Measurements from ENCODE around the gene TIMM17A. TPM values are rescaled to one million over a fixed set of nuclear protein-coding genes. Genes with fewer than 3 reads are reported as not detected.

The TIMM17A gene
- 10 to 100 TPM; 37.8 to 40.9 (median 38.5) TPM for total RNA-seq

GRCh38 chr1:201955009-201955728 is at the start of gene TIMM17A:
TSS of gene TIMM17A (plus strand) at chr1:201955503. CDS start at chr1:201955527, 24 bp downstream.
- H3K9me3 ChIP-seq, result no peaks in the 10 kb centered on the region
- TF ChIP-seq EP300 (IDR thresholded peaks at IDR 0.05) (no peak), POLR2AphosphoS5 (IDR thresholded peaks at IDR 0.05) (no peak), CTCF (IDR thresholded peaks at IDR 0.05) (peak in 1 of 4 experiments; percentile 10), POLR2A (IDR thresholded peaks at IDR 0.05) (peak; percentile 68 to 77)
- H3K4me3 ChIP-seq, result peak within 1 kb of the TSS; percentile 50 to 86
- WGBS, 2 donors (ENCODE audit: low coverage in 1 of 2), result 0 to 1% methylated on average over 30 to 32 of the region's 43 CpGs
- no peaks in the 10 kb centered on the region for H3K27me3 ChIP-seq
- peak within 1 kb of the TSS; percentile 73 to 89 (median 88) for H3K27ac ChIP-seq
- ATAC-seq, result peak; percentile 100
- H3K36me3 ChIP-seq, result peaks cover 0 to 31% of the 10 kb centered on the region in 2 donors
- H3K4me1 ChIP-seq, result peaks cover 3 to 30% (median 6%) of the 10 kb centered on the region in 3 donors

GRCh38 chr1:201906336-201906735 is 49.0 kb upstream of the TIMM17A start:
- Histone ChIP-seq H3K27ac (peak overlapping the region; percentile 94 to 98 (median 95)), H3K4me1 (peaks cover 46 to 98% (median 47%) of the 10 kb centered on the region in 3 donors), H3K36me3 (peaks cover 0 to 17% of the 10 kb centered on the region in 2 donors), H3K4me3 (no peak overlapping the region), H3K27me3 (no peaks in the 10 kb centered on the region), H3K9me3 (no peaks in the 10 kb centered on the region)
- no peak for ATAC-seq
- WGBS, 2 donors (ENCODE audit: low coverage in 1 of 2), result 100% methylated on average over 1 of the region's 3 CpGs
- TF ChIP-seq POLR2A (IDR thresholded peaks at IDR 0.05), result no peak
- TF ChIP-seq CTCF (IDR thresholded peaks at IDR 0.05), result no peak
- TF ChIP-seq POLR2AphosphoS5 (IDR thresholded peaks at IDR 0.05), result no peak
- TF ChIP-seq EP300 (IDR thresholded peaks at IDR 0.05), result no peak

- peaks cover 43 to 99% (median 47%) of the 10 kb centered on the region in 3 donors for H3K4me1 ChIP-seq
- no peak for ATAC-seq
- H3K27ac ChIP-seq, result peak overlapping the region; percentile 94 to 98 (median 95)
- no peaks in the 10 kb centered on the region for H3K9me3 ChIP-seq
- H3K36me3 ChIP-seq, result peaks cover 0 to 27% of the 10 kb centered on the region in 2 donors
- H3K4me3 ChIP-seq, result no peak overlapping the region
- 48 to 80% methylated on average over 1 to 3 of the region's 6 CpGs for WGBS, 2 donors (ENCODE audit: low coverage in 1 of 2)
- no peaks in the 10 kb centered on the region for H3K27me3 ChIP-seq
- TF ChIP-seq EP300 (IDR thresholded peaks at IDR 0.05) (no peak), POLR2AphosphoS5 (IDR thresholded peaks at IDR 0.05) (peak; percentile 7), POLR2A (IDR thresholded peaks at IDR 0.05) (no peak), CTCF (IDR thresholded peaks at IDR 0.05) (no peak)
These were observed 47.7 kb upstream of the TIMM17A start for GRCh38 chr1:201907621-201908020.

GRCh38 chr1:201911826-201912571 is 43.3 kb upstream of the TIMM17A start:
- Histone ChIP-seq H3K27me3 (no peaks in the 10 kb centered on the region), H3K4me3 (no peak overlapping the region), H3K9me3 (no peaks in the 10 kb centered on the region), H3K36me3 (peaks cover 0 to 28% of the 10 kb centered on the region in 2 donors), H3K4me1 (peaks cover 23 to 99% (median 30%) of the 10 kb centered on the region in 3 donors), H3K27ac (peak overlapping the region; percentile 94 to 96 (median 95))
- ATAC-seq, result no peak
- TF ChIP-seq POLR2A (IDR thresholded peaks at IDR 0.05) (no peak), EP300 (IDR thresholded peaks at IDR 0.05) (no peak), POLR2AphosphoS5 (IDR thresholded peaks at IDR 0.05) (no peak), CTCF (IDR thresholded peaks at IDR 0.05) (no peak)
- WGBS, 2 donors (ENCODE audit: low coverage in 1 of 2), result 35 to 47% methylated on average over 3 to 4 of the region's 4 CpGs
